GM21360 (cell line): Measurements from ENCODE around the gene LARGE1.

ENCODE experiments used
- ATAC-seq: cut with Tn5 transposase; IDR thresholded peaks from one replicate; pipeline ENCODE4 v1.9.1; 2021; ENCODE audit warnings: mild to moderate bottlenecking, moderate library complexity; ENCODE audit not compliant: unreplicated experiment

Gene LARGE1

GRCh38 chr22:33886696-33887095 lies 33.6 kb downstream of the LARGE1 start:
- no peak for ATAC-seq

- ATAC-seq: no peak
Observed at GRCh38 chr22:33884829-33885228, 35.4 kb downstream of the LARGE1 start.

- ATAC-seq: no peak
Observed at GRCh38 chr22:33883961-33884808, 36.1 kb downstream of the LARGE1 start.

- ATAC-seq: no peak
Observed at GRCh38 chr22:33883561-33883960, 36.7 kb downstream of the LARGE1 start.

- ATAC-seq: no peak
Observed at GRCh38 chr22:33882991-33883390, 37.3 kb downstream of the LARGE1 start.

GRCh38 chr22:33880986-33881385 lies 39.3 kb downstream of the LARGE1 start:
- ATAC-seq: no peak

GRCh38 chr22:33879796-33880195 lies 40.5 kb downstream of the LARGE1 start:
- ATAC-seq: no peak

- no peak for ATAC-seq
Observed at GRCh38 chr22:33875316-33875715, 45.0 kb downstream of the LARGE1 start.

GRCh38 chr22:33874206-33874605 lies 46.1 kb downstream of the LARGE1 start:
- no peak for ATAC-seq

- ATAC-seq: no peak
Observed at GRCh38 chr22:33873666-33874065, 46.6 kb downstream of the LARGE1 start.

- no peak for ATAC-seq
Observed at GRCh38 chr22:33873186-33873585, 47.1 kb downstream of the LARGE1 start.

- ATAC-seq: no peak
Observed at GRCh38 chr22:33871935-33872334, 48.3 kb downstream of the LARGE1 start.

GRCh38 chr22:33869946-33870345 lies 50.3 kb downstream of the LARGE1 start:
- no peak for ATAC-seq

- ATAC-seq: no peak
Observed at GRCh38 chr22:33867971-33868370, 52.3 kb downstream of the LARGE1 start.

GRCh38 chr22:33867118-33867866 lies 53.0 kb downstream of the LARGE1 start:
- no peak for ATAC-seq

- no peak for ATAC-seq
Observed at GRCh38 chr22:33866511-33866910, 53.8 kb downstream of the LARGE1 start.

- no peak for ATAC-seq
Observed at GRCh38 chr22:33865996-33866395, 54.3 kb downstream of the LARGE1 start.

GRCh38 chr22:33865248-33865647 lies 55.0 kb downstream of the LARGE1 start:
- ATAC-seq: no peak

- ATAC-seq: no peak
Observed at GRCh38 chr22:33864723-33865130, 55.5 kb downstream of the LARGE1 start.

GRCh38 chr22:33861216-33861875 lies 58.9 kb downstream of the LARGE1 start:
- no peak for ATAC-seq

- no peak for ATAC-seq
Observed at GRCh38 chr22:33860386-33860785, 59.9 kb downstream of the LARGE1 start.

- no peak for ATAC-seq
Observed at GRCh38 chr22:33859311-33859710, 61.0 kb downstream of the LARGE1 start.
